SK-N-SH treated with all-trans-retinoic acid at 6 μM for 48 hours (cell line): ENCODE data around the gene NEK4.

Experiments
- ATAC-seq: fragments of 200-7000 bp; cut with Tn5 transposase; 3 replicates; pipeline ENCODE4 v1.9.1; 2020; ENCODE audit warnings: mild to moderate bottlenecking, moderate library complexity
- ARNTL ChIP-seq: fragments of 450-650 bp; formaldehyde crosslinking; IDR thresholded peaks from 2 replicates; pipeline ENCODE4 v1.5.0; 2020; ENCODE audit warnings: low read depth, mild to moderate bottlenecking, moderate library complexity, borderline replicate concordance
- BACH2 ChIP-seq: fragments of 250-450 bp; sonication (Bioruptor Pico); IDR thresholded peaks from 2 replicates; pipeline ENCODE4 v1.9.0; 2021; ENCODE audit warnings: mild to moderate bottlenecking, borderline replicate concordance
- CSDC2 ChIP-seq: fragments of 250-450 bp; sonication (Bioruptor Pico); IDR thresholded peaks from 2 replicates; pipeline ENCODE4 v1.5.0; 2020; ENCODE audit warnings: mild to moderate bottlenecking, moderate library complexity
- ESRRG ChIP-seq: fragments of 250-450 bp; sonication (Bioruptor Pico); IDR thresholded peaks from 2 replicates; pipeline ENCODE4 v1.6.1; 2021; ENCODE audit warnings: mild to moderate bottlenecking
- GLIS3 ChIP-seq: fragments of 250-450 bp; sonication (Bioruptor Pico); IDR thresholded peaks from 2 replicates; pipeline ENCODE4 v1.5.0; 2020; ENCODE audit warnings: mild to moderate bottlenecking, moderate library complexity
- ISL1 ChIP-seq: fragments of 250-450 bp; sonication (Bioruptor Pico); IDR thresholded peaks from 2 replicates; pipeline ENCODE4 v2.1.2; 2022; ENCODE audit warnings: mild to moderate bottlenecking, moderate library complexity
- OSR1 ChIP-seq: fragments of 250-450 bp; sonication (Bioruptor Pico); IDR thresholded peaks from 2 replicates; pipeline ENCODE4 v1.8.0; 2022; ENCODE audit warnings: moderate library complexity, mild to moderate bottlenecking, inconsistent platforms
- PATZ1 ChIP-seq: fragments of 250-450 bp; sonication (Bioruptor Pico); IDR thresholded peaks from 2 replicates; pipeline ENCODE4 v1.8.0; 2020; ENCODE audit warnings: mild to moderate bottlenecking, moderate library complexity, borderline replicate concordance
- PPARA ChIP-seq: fragments of 250-450 bp; sonication (Bioruptor Pico); IDR thresholded peaks from 2 replicates; pipeline ENCODE4 v1.5.0; 2020; ENCODE audit warnings: mild to moderate bottlenecking, borderline replicate concordance
- RARB ChIP-seq: fragments of 250-450 bp; sonication (Bioruptor Pico); IDR thresholded peaks from 2 replicates; pipeline ENCODE4 v1.8.0; 2021; ENCODE audit warnings: mild to moderate bottlenecking, moderate library complexity
- SNAI2 ChIP-seq: fragments of 250-450 bp; sonication (Bioruptor Pico); IDR thresholded peaks from 2 replicates; pipeline ENCODE4 v1.5.0; 2020; ENCODE audit warnings: mild to moderate bottlenecking, moderate library complexity
- TCF4 ChIP-seq: fragments of 250-450 bp; sonication (Bioruptor Pico); IDR thresholded peaks from 2 replicates; pipeline ENCODE4 v1.8.0; 2021; ENCODE audit warnings: mild to moderate bottlenecking, moderate library complexity, borderline replicate concordance
- TOX ChIP-seq: fragments of 250-450 bp; sonication (Bioruptor Pico); IDR thresholded peaks from 2 replicates; pipeline ENCODE4 v1.8.0; 2021; ENCODE audit warnings: mild to moderate bottlenecking, moderate library complexity, borderline replicate concordance
- TSHZ2 ChIP-seq: fragments of 250-450 bp; sonication (Bioruptor Pico); IDR thresholded peaks from 2 replicates; pipeline ENCODE4 v1.5.0; 2020; ENCODE audit warnings: mild to moderate bottlenecking, moderate library complexity
- ZC3H10 ChIP-seq: fragments of 250-450 bp; sonication (Bioruptor Pico); IDR thresholded peaks from 2 replicates; pipeline ENCODE4 v1.5.1; 2021; ENCODE audit warnings: mild to moderate bottlenecking, moderate library complexity
- ZFP30 ChIP-seq: fragments of 450-650 bp; formaldehyde crosslinking; IDR thresholded peaks from 2 replicates; pipeline ENCODE4 v1.5.0; 2022; ENCODE audit warnings: mild to moderate bottlenecking, moderate library complexity
- ZNF565 ChIP-seq: fragments of 450-650 bp; formaldehyde crosslinking; conservative IDR thresholded peaks from 2 replicates; pipeline ENCODE4 v1.5.0; 2020; ENCODE audit warnings: low read depth, mild to moderate bottlenecking, moderate library complexity
- ZNF70 ChIP-seq: fragments of 450-650 bp; formaldehyde crosslinking; IDR thresholded peaks from 2 replicates; pipeline ENCODE4 v1.5.0; 2020; ENCODE audit warnings: mild to moderate bottlenecking, moderate library complexity
- ZNF8 ChIP-seq: fragments of 450-650 bp; formaldehyde crosslinking; IDR thresholded peaks from 2 replicates; pipeline ENCODE4 v1.5.0; 2020; ENCODE audit warnings: mild to moderate bottlenecking, moderate library complexity
- TF ChIP-seq, protein P1 (sequence below): fragments of 250-450 bp; sonication (Bioruptor Pico); IDR thresholded peaks from 2 replicates; pipeline ENCODE4 v1.8.0; 2021; ENCODE audit warnings: low read depth, mild to moderate bottlenecking, moderate library complexity, borderline replicate concordance

NEK4 gene

DNA sequence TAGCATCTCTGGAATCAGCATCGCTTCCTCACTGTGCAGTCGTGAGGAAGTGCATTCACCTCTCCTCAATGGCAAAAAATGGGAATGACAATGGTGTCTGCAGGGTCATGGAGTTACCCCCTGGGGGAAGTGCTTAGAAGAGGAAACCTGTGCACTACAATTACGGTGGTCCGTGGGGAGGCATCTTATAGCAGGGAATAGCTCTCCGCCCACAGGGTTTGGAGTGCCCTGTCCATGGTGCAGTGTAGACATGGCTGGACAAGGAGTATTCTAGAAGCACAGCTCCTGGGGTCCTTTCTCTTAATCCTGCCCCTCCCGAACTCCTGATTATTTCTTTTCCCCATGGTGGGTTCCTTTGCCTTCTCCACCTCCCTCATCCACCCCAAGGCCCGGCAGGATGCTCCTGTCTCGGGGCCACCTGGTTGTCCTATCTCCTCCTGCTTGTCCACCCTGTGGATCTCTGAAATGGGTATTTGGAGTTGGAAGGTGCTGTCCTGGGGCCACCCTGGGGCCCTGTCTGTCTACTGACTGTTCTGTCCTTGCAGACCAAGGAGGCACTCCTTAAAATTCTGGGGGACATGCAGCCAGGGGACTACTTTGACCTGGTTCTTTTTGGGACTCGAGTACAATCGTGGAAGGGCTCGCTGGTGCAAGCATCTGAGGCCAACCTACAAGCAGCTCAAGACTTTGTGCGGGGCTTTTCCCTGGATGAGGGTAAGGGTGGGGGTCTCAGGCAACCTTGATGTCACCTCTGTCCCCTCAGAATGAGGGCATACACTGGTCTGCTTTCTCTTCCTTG, 11.9 kb upstream of the NEK4 start (continued):
- no peak for TF ChIP-seq TSHZ2

DNA sequence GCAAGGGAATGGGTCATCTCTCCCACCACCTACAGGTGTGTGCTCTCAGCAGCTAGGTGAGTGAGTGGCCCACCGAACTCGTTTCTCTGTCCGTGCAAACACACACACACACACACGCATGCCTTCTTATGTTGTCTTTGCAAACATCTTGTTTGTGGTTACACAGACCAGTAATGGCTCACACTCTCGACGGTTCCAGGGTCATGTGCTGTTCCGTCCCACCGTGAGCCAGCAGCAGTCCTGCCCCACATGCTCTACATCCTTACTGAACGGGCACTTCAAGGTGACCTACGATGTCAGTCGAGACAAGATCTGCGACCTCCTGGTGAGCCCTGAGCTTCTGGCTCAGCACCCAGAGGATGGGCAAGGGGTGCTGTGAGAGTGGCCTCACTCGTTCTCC, 11.0 kb upstream of the NEK4 start:
- no peak for TF ChIP-seq PATZ1 (CRISPR knock-in tag)
- TF ChIP-seq ZC3H10 (CRISPR knock-in tag): no peak
- TF ChIP-seq ZNF70: no peak
- no peak for TF ChIP-seq OSR1 (CRISPR knock-in tag)
- TF ChIP-seq ARNTL (CRISPR knock-in tag): no peak
- no peak for TF ChIP-seq ISL1 (CRISPR knock-in tag)
- TF ChIP-seq BACH2 (CRISPR knock-in tag): no peak
- TF ChIP-seq, protein P1, sequence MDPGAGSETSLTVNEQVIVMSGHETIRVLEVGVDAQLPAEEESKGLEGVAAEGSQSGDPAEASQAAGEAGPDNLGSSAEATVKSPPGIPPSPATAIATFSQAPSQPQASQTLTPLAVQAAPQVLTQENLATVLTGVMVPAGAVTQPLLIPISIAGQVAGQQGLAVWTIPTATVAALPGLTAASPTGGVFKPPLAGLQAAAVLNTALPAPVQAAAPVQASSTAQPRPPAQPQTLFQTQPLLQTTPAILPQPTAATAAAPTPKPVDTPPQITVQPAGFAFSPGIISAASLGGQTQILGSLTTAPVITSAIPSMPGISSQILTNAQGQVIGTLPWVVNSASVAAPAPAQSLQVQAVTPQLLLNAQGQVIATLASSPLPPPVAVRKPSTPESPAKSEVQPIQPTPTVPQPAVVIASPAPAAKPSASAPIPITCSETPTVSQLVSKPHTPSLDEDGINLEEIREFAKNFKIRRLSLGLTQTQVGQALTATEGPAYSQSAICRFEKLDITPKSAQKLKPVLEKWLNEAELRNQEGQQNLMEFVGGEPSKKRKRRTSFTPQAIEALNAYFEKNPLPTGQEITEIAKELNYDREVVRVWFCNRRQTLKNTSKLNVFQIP (CRISPR knock-in tag): no peak
- no peak for TF ChIP-seq TOX (CRISPR knock-in tag)
- TF ChIP-seq ZNF565 (CRISPR knock-in tag): no peak
- TF ChIP-seq PPARA (CRISPR knock-in tag): no peak
- TF ChIP-seq ZFP30 (CRISPR knock-in tag): no peak
- TF ChIP-seq TSHZ2: no peak
- no peak for TF ChIP-seq ZNF8 (CRISPR knock-in tag)
- no peak for TF ChIP-seq GLIS3 (CRISPR knock-in tag)
- no peak for TF ChIP-seq CSDC2 (CRISPR knock-in tag)
- no peak for TF ChIP-seq ESRRG (CRISPR knock-in tag)
- ATAC-seq: no peak

DNA sequence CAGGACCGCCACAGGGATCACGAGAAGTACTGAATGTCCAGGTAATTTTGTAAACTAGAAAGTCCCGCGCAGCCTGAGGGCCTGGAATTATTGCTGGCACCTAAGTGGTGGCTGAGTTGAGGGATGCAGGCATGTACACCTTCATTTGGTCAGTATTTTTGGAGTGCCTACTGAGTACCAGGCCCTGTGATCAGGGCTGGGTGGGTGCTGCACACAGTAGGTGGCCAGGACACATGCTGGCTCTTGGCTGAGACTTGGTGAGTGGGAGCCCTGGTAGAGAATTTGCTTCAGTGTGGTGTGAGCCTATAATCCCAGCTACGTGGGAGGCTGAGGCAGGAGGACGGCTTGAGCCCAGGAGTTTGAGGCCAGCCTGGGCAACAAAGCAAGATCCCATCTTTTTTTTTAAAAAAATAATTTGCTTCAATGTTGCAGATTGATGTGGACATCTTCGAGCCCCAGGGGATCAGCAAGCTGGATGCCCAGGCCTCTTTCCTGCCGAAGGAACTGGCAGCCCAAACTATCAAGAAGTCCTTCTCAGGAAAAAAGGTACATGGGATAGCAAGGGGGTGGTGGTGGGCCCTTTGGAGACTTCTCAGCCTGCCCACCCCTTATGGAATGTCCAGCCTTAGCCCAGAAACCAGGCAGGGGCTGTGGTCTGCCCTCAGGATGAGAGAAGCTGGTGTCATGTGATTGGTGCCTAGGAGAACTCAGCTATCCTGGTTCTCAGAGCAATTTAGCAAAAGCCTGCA, 9.3 kb upstream of the NEK4 start:
- ATAC-seq: no peak
- no peak for TF ChIP-seq RARB (CRISPR knock-in tag)
- no peak for TF ChIP-seq CSDC2 (CRISPR knock-in tag)
- TF ChIP-seq ZNF565 (CRISPR knock-in tag): no peak
- TF ChIP-seq PATZ1 (CRISPR knock-in tag): no peak
- no peak for TF ChIP-seq ZC3H10 (CRISPR knock-in tag)
- TF ChIP-seq BACH2 (CRISPR knock-in tag): no peak
- TF ChIP-seq, protein P1 (CRISPR knock-in tag): no peak
- TF ChIP-seq SNAI2 (CRISPR knock-in tag): no peak
- TF ChIP-seq PPARA (CRISPR knock-in tag): no peak
- no peak for TF ChIP-seq GLIS3 (CRISPR knock-in tag)
- no peak for TF ChIP-seq TCF4
